Stimulated activated naive CD4-positive, alpha-beta T cell (primary cell): ENCODE results near the gene PSMC5.
"Not testable (repeated sequence)": the region's sequence is repeated elsewhere in the genome, so short reads cannot be mapped to it uniquely, and the experiment has no call there.

Experiments
- DNase-seq, 6 experiments: peaks; one replicate each; lab custom pipeline; 2025; lab: John Stamatoyannopoulos, UW

PSMC5 gene

DNA sequence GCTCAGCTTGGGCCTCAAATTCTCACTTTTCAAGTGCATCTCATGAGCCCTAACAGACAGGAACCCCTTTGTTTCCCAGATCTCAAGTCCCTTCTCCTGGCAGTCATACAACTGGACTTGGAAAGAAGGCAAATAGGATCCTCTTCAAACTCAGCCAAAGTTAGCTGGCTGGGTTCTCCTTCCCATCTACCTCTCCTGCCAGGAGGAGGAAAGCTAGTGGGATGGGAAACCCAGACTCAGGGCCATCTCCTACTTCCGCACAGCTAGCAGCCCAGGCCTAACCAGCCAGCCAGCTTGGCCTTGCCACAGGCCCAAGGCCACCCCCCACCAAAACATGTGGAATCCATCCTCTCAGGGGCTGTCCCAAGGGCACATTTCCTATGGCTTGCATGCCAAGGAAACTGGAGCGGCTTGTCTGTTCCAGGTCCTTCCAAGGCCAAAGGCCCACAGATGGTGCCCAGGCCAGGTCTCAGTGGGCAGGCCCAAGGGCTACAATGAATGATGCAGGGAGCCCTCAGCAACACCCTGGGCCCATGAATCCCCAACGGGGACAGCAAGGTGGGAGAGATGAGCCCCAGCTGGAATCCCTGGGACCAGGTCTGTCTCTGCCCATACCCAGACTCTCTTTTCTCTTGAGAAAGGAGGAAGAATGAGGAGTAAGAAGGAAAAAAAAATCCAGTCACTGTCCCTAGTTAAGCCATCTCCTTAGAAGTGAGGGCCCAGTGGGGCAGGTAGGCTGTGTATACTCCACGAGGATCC, 13.5 kb downstream of the PSMC5 start:
- no peak for DNase-seq

GRCh38 chr17:63841350-63842172, 14.3 kb downstream of the PSMC5 start:
- DNase-seq = no peak

- peak in 2 of 6 experiments; percentile 45 to 59 for DNase-seq
Observed at GRCh38 chr17:63842173-63842539, 14.9 kb downstream of the PSMC5 start.

- DNase-seq = peak; percentile 97 to 99 (median 98)
Observed at GRCh38 chr17:63842540-63843386, 15.5 kb downstream of the PSMC5 start, which contains the start of gene SMARCD2. SMARCD2 (minus strand) TSS chr17:63842685; CDS start chr17:63842674, 11 bp downstream.

- DNase-seq = peak in 5 of 6 experiments; percentile 28 to 64 (median 47)
Observed at GRCh38 chr17:63843387-63843888, 16.2 kb downstream of the PSMC5 start.

DNA sequence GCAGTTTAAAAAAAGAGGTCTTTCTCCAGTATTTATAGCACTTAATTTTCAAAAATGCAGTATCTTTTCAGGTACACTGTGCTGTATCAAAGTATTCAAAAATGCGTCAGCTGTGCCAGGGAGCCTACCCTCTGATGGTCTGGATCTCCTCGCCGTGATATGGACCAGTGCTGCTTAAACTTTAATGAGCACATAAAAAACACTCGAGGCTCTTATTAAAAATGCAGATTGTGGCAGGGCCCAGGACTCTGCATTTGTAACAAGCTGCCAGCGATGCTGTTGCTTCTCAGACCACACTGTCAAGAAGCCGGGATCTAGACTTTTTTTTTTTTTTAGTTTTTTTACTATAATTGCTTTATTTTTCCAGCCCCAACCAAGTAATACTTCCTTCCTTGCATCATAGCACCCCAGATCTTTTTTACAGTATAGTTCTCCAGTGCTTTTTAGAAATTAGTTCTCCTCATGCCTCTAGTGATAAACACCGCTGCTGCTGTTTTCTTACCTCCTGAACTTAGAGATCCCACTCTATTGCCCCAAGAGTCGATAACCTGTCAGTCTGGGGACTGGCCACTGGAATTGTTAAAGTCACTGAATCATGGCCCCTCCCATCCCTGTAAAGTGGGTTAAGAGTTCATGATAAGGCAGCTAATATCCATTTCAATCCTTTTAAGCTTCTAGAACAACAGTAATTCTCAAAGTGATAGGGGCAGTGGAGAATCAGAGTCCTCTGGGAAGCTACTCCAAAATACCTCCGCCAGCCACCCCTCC, 16.9 kb downstream of the PSMC5 start:
- DNase-seq = no peak

- DNase-seq = no peak
Observed at GRCh38 chr17:63845509-63845908, 18.3 kb downstream of the PSMC5 start.

- no peak for DNase-seq
Observed at GRCh38 chr17:63847525-63848249, 20.5 kb downstream of the PSMC5 start.

- peak; percentile 85 to 95 (median 91) for DNase-seq
Observed at GRCh38 chr17:63848834-63849689, 21.8 kb downstream of the PSMC5 start.

DNA sequence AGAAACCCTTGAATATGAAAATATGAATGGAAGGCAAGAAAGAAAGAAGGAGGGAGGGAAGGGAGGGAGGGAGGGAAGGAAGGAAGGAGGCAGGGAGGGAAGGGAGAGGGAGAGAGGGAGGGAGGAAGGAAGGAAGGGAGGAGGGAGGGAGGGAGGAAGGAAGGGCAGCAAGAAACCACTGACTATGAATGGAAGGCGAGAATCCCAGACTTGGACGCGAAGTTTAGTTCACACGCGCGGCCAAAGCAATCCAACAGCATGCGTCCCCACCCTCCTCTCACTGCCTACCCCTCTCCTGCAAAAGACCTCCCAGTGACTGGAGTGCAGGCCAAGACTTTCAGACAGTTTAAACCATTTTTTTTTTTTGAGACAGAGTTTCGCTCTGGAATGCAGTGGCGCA, 23.2 kb downstream of the PSMC5 start:
- no peak for DNase-seq

DNA sequence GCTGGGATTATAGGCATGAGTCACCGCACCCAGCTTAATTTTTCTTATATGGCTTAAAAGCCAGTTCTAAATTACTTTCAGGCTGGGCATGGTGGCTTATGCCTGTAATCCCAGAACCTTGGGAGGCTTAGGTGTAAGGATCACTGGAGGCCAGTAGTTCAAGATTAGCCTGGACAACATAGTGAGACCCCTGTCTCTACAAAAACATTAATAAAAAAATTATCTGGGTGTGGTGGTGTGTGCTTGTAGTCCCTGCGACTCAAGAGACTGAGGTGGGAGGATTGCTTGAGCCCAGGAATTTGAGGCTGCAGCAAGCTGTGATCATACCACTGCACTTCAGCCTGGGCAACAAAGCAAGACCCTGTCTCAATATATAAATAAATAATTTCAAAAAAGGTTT, 26.0 kb downstream of the PSMC5 start:
- no peak for DNase-seq

DNA sequence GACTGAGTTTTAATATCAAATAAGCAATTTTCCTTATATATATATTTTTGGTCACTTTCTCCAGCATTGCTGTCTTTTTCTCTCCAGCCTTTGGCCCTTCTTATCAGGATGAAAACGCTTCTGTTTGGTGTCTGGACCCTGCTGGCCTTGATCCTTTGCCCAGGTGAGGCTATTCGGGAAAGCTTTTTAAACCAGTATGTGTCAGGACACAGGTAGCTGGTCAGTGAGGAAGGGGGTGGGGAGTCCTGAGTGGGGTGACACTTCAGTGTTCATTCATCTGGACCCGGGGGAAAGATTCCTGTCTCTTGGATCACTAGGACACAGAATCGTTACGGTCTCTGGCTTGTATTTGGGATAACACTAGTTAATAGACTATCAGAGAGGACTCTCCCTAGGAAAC, 27.5 kb downstream of the PSMC5 start:
- DNase-seq = no peak

DNA sequence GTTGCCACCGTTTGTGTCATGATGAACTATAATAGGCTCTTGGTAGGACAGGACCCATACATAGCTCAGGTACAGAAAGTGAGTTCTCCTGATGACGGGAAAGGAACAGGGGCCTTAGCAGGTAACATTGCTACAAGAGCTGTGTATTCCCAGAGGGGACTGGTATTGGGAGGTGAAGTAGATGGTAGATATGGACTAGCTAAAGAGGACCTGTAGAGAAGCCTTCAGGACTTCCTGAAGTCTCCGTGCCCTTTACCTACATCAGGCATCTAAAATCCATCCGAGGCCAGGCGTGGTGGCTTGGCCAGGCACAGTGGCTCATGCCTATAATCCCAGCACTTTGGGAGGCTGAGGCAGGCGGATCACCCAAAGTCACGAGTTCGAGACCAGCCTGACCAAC, 28.0 kb downstream of the PSMC5 start:
- DNase-seq = no peak

DNA sequence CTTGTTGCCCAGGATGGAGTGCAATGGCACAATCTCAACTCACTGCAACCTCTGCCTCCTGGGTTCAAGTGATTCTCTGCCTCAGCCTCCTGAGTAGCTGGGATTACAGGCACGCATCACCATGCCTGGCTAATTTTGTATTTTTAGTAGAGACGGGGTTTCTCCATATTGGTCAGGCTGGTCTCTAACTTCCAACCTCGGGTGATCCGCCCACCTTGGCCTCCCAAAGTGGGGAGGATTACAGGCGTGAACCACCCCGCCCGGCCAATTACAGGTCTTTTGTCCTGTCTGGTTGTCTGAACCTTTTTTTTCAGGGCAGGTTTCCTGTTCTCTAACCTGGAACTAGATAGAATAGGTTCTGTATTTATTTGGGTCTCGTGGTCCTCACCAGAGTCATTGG, 29.2 kb downstream of the PSMC5 start:
- DNase-seq = not testable (repeated sequence)

GRCh38 chr17:63859257-63859656, 32.0 kb downstream of the PSMC5 start:
- DNase-seq = no peak

DNA sequence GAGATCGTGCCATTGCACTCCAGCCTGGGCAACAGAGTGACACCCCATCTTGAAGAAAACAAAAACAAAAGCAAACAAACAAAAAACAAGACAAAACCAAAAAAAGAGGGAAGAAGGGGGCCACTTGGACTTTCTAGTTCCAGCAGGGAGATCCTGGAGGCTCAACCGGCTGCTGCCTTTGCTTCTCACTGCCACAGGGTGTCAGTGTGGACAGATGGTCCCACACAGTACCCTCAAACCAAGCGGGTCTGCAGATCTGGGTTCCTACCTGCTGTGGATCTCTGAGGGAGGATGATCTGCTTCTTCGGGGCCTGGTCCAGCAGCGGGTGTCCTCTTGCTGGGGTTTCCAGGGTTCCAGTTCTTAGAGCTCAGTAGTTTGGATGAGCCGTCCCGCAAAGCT, 39.4 kb downstream of the PSMC5 start:
- DNase-seq = not testable (repeated sequence)

- not testable (repeated sequence) for DNase-seq
Observed at GRCh38 chr17:63869491-63870291, 42.5 kb downstream of the PSMC5 start.

DNA sequence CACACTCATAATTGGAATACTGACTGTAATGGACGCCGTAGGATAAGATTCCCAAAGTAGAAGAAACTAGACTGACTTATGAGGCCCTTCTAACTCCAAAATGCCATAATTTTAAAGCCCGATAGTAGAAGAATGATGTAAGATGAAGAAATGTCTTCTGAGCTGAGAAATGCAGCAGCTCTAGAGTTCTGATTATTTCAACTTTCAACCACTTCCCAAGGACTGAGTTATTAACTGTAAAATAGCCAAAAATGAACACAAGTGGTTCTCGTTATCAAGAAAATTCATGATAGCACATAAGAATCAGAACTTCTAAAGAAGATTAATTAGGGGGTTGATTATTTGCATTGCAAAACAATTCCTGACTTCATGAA, 43.0 kb downstream of the PSMC5 start:
- not testable (repeated sequence) for DNase-seq
